ENCODE measurements around the gene GDF10.

Gene GDF10

DNA sequence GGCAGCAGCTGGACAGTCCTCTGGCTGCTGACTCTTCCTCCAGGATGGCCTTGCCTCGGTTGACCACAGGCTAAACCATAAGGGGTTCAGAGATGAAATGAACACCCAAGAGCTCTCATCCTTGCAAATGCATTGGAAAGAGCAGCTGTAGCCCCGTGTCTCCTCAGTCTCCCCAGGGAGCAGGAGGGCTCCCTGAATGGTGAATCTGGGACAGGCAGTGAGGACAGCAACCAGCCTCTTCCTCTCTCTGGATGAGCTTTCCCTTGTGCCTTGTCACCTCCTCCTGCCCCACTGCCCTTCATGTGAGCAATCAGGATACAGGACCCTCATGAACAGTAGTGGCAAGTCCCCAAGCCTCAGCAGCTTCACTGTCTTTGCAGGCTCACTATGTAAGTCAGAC lies 23.9 kb upstream of the GDF10 start:
- FAIRE-seq: no peak

DNA sequence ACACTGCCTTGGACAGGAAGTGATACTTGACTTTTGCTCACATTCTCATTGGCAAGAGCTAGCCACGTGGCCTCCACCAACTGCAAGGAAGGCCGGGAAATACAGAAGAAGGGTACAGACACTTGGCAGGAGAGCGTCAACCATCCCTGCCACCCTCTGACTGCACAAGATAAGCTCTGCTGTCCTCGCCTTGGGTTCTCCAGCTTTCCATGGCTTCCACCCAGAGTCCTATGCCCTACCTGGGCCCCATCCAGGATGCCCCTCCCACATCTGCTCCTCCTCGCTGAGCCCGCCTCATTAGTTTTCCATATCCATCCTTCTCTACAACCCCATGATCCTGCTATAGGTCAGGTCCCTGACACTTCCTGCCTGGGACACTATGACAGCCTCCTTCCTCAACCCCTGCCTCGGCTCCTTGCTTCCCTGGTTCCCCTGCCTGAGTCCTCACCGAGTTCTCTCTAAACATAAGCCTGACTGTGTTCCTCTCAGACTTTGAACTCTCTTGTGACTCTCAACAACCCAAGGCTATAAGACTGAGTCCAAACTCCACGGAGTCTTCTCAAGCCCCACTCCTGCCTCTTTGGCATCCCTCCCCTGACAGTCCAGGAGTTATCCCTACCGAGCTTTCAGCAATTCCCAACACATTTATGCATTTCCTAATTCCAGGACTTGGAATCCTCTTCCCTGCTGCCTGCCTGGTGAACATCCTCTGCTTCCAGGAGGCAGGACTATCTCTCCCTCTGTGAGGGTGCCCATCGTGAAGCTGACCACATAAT lies 23.2 kb upstream of the GDF10 start:
- FAIRE-seq: no peak

DNA sequence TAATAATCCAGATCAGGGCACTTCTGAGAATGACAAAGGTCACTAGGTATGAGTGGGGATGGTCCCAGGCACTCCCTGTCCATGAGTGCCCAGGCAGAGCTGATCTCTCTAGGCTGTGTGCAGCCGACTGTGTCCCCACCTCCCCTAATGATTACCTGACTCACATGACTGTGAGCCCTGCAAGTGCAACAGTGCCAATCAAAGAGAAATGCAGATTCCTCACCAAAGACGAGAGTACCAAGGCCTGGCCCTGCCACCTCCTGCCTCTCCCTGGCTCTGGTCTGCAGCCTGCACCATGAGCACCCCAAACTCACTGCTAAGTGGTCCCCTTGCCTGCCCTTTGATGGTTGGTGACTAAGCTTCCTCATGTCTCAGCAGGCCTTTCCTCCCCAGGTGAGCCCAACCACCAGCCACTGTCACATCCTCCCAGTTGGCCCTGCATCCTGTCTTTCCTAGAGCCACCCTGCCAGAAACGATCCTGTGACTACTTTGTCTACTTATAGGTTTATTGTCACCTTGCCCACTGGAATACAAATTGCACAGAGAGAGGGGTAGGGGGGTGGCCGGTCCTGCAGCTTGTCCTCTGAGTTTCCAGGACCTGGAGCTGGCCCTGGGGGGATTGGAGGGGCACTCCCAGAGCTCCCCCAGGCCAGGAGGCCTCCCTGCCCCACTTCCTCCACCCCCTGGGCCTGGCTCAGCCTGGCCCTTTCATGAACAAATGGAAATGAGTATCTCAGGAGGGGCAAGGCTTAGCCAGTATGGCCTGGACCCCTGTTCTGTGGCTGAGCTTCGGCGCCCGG lies 22.4 kb upstream of the GDF10 start:
- FAIRE-seq: no peak

DNA sequence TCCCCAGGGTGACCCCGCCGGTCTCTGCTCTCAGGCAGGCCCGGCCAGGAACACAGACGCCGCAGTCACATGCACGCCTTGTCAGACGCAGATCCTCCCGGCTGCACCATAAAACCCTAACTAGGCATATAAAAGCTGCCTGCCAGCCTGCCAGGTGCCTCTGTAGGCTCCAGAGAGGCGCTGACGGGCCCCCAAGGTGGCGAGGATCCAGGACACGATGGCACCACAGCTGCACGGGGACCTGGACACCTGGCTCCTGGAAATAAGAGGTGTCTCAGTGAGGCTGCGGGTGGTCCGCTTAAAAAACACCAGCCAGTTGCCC lies 21.9 kb upstream of the GDF10 start:
- no peak for FAIRE-seq

DNA sequence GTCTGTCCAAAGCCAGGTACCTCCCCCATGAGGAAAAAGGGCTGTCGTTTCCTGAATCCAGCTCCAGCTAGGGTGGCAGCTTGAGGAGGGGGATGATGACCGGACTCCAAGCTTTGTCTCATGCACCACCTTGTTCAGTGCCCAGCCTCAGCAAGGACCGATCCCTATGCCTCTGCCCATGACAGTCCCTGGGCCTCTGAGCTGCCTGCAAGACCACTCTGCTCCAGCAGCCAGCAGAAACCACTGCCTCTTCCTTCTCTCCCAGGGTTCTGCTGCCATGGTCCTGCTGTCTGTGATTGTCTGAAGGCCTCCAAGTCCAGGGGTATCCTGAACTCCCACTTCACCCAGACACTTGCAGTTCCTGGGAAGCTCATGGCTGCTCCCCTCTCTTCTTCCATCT lies 21.3 kb upstream of the GDF10 start:
- no peak for FAIRE-seq

DNA sequence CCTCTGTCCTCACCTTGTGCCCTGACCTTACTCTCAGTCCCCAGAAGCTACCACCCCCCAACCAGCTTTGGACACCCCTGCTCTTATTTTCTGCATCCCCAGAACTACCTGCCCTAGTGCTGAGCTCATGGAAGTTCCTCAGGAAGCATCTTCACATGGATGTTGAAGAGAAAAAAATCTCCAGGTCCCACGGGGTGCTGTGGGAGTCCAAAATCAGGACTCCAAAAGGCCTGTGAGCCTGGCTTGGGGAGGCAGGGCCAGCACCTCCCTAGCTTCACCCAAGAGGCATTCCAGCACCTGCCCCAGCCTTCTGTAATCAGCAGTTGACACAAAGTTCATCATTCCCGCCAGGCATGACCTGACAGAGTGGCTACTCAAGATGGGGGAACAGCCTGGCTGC lies 20.7 kb upstream of the GDF10 start:
- FAIRE-seq: no peak

DNA sequence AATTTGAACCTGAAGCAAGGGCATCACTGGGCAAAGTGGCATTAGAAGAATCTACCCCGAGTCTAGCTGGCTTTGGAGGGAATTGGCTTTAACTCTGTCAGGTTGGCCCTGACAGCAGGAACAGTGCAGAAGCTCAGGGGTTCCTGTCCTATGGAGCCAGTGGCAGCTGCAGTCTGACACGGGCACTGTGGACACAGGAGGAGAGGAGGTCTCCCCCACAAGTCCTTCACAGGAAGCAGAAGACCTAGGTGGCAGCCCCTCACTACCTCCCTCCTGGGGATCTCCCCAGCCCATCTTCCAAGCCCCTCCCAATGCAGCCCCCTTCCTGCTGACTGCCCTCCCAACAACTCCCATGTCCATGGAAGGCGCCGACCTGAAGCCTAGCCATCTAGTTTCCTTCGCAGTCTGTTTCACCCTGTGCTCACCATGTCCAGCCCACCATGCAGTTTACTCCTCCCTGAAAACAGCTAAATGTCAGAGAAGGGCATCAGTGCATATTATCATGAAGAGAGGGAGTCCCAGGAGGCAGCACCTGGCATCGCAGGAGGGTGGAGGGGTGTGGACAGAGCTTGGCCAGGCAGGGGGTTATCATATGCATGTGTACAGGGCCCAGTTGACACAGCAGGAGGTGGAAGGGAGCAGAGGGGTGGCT lies 17.9 kb upstream of the GDF10 start:
- FAIRE-seq: no peak

DNA sequence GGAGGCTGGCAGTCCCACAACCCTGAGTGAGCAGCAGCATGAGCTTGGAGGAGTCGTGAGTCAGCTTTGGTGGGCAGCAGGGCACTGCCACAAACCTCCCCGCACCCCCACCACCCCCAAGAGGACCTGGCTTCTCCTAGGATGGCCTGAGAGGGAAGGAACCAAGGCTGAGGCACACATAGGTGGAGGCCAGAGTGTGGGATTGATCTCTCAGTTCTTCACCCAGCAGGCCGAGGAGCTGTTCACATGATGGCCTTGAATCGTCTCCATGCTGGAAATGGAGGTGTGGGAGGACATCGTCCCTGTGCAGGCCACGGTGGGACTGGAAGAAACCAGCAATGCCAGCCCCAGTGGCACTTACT lies 17.4 kb upstream of the GDF10 start:
- FAIRE-seq: no peak

DNA sequence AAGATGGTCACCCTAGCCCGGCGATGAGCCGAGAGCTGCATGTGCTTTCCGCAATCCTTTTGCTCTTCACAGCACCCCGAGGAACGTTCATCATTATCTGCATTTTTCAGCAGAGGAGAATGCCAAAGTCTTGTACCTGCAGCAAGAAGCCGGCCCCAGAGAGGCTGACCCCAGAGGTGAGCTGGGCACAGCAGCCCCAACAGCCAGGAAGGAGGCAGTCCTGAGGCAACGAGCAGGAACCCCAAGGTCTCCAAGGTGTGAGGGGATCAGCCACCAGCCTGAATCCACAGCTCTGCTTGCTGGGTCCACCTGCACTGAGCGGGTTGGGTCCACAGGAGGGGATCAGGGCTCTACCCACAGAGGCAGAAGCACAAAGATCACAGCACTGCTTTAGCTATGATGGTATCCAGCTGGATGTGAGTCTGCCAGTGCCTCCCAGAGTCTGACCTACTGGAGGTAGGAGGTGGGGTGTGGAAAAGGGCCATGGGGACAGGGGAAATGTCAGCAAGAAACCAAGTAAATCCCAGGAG lies 16.8 kb upstream of the GDF10 start:
- FAIRE-seq: no peak

DNA sequence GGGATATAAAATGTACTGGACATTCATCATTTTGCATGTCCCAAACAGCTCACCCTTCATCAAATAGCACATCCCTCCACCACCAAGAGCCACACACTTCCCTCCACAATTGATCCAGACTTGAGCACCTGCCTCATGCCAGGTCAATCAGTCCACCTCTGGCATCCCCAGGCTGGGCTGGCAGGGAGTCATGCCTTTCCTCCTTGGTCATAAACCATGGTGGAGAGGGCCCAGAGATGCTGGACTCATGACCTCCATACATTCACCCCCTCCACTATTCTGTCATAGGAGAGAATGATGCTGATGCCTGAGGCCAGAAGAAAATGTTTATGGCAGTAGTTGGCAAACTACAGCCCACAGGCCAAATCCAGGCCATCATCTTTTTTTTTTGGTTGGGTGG lies 16.1 kb upstream of the GDF10 start:
- no peak for FAIRE-seq

DNA sequence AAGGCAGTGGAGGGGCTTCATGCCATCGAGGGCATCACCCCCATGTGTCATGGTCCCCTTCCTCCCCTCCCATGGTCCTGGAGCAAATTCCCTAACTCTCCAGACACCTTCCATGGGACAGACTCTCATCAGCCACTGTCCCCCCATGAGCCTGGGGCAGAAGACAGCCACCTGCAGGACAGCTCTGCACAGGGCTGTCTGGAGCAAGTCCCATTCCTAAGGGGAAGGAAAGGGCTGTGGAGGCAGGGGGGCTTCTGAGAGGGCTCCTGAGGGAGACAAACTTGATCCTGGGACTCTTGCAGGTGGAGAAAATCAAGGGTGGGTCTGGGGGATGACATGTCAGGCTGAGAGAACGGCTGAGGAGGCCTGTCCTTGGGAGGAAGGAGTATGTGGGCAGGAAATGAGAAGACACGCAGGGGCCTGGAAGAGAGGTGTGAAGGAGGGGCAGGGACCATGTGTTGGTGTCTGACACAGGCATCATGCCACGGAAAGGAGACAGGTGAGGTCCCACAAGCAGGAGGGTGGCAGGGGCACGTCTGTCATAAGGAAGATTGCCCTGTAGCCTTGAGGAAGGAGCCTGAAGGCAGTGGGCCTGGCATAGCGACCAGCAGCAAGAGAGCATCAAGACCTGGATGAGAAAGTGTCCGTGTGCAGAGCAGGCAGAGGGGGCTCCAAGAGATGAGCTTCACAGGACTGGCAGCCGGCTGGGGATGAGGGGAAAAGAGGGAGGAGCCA lies 14.4 kb upstream of the GDF10 start:
- FAIRE-seq: no peak

DNA sequence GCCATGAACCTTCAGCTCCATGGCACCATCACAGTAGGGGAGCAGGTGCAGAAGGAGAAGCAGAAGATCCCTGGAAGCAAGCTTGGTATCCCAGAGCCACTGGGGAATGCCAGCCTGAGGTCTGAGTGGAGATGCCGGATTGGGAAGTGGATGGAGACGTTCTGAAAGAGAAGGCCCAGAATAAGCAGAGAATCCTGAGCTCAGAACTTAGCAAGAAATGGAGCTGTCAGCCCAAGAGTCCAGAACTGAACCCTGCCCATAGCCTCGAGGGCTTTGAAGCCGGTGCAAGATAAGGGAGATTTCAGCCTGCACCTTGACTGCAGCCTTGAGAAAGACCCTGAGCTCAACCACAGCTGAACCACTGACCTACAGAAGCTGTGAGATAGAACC lies 13.9 kb upstream of the GDF10 start:
- FAIRE-seq: no peak

DNA sequence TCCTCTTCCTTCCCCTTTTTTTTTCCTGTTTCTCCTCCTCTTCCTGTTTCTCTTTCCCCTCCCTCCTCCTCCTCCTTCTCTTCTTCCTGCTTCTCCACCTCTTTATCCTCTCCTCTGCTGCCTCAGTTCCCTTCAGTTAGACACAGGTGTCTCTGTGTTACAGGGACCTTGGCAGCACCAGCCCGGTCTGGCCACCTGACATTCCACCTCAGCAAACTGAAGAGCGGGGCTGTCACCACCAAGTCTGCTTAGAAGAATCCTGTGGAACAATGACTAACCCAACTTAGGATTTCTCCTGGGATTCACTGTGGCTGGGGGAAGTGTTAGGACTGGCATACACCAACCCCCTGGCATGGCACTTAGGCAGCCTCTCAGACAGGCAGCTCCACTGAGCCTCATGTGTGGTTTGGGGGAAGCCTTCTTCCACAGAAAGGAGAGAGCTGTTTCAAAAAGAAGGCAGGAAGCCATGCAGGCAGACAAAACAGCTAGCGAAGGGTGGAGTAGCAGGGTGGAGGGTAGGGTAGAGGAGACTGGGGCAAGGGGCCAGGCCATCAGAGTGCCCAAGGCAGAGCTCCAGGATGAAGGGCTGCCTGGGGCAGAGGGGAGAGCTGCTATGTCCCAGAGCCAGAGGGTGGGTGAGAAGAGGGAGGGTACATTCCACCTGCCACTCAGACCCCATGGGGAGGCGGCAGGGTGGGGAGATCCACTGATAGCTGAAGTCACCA lies 13.2 kb upstream of the GDF10 start:
- FAIRE-seq: no peak

DNA sequence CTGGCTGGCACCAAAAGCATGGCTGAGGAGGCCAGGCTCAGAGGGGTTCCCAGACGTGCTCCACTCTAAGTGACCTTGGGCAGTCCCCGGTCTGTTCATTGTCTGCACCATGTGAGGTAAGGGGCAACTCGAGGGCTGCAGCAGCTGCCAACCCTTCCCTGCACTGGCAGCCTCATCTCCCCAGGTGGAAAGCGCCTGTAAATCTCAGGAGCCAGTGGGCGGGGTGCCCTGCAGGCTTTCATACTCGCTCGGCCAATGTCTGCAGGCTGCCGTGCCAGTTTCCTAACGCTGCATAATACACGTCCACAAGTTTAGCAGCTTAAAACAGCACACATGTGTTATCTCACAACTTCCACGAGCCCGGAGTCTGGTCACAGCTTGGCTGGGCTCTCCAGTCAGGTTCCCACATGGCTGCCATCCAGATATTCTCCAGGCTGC lies 12.6 kb upstream of the GDF10 start:
- no peak for FAIRE-seq

DNA sequence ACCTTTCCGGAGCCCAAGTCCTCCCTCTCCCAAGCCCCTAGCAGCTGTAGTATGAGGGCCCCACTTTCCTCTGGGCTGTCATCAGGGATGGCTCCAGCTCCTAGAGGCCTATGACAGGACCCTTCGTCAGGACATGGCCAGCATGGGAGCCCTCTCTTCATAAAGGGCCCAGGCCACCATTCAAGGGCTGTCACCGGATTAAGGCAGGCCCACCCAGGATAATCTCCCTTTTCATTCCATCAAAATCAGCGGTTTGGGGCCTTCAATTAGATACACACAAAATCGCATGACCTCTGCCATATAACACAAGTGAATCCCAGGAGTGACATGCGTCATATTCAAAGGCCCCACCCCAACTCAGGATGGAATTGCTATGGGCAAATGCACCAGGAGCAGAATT lies 12.2 kb upstream of the GDF10 start:
- FAIRE-seq: no peak

DNA sequence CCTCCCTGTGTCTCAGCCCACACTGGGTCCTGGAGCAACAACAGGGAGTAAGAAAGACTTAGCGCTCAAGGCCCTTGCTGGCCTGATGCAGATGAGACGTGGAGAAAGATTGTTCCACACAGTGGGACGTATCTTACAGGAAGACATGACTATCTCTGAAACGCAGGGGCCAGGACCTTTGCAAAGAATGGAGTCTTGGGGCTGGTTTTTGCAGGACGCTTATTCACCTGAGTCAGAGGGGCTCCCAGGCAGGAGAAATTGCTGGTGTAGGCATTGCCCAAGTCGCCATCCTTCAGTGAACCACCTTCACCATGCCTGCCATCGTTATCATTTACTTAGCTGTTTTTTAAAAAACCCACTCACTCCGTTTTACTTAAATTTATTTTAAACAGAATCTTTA lies 11.8 kb upstream of the GDF10 start:
- FAIRE-seq: no peak

DNA sequence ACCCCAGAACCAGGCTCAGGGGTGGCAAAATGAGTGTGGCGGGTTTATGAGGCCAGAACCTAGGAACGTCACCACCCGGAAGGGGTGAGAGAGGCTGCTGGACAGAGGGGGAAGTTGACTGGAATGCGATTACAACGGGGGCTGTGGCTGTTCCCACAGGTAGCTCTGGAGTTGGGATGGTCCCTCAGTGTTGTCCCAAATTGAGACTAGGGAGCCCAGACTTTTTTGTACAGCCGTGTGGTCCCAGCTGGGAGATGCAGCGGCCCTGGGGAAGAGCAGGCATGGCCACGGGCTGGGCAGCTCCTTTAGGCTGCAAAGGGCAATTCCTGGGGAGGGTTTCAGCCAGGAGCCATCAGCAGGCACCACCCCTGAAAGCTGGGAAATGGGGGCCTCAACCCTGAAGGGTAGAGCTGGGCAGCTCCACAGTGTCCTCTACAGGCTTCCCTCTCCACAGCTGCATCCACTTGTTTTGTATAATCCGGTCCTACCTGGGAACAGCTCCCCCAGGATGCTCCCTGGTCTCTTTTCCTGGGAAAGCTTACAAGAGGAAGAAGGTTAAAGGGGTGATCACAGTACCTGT lies 11.0 kb upstream of the GDF10 start:
- no peak for FAIRE-seq

DNA sequence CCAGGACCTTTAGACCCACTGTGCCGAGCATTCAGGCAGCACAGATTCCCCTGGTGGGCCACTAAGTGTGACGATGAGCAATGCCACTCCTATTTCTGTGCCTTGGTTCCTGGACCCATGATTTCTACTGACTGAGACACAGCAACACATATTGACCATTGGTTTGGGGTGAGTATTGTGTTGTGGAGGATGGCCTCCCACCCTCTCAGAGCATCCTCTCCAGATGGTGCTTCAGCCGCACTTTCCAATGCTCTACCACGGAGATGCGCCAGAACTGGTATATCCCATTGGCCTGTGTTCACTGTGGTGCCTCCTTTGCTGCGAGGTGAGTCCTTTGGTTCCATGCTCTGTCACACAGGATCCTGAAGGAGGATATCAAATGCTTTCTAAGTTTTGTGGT lies 10.1 kb upstream of the GDF10 start:
- FAIRE-seq: no peak

DNA sequence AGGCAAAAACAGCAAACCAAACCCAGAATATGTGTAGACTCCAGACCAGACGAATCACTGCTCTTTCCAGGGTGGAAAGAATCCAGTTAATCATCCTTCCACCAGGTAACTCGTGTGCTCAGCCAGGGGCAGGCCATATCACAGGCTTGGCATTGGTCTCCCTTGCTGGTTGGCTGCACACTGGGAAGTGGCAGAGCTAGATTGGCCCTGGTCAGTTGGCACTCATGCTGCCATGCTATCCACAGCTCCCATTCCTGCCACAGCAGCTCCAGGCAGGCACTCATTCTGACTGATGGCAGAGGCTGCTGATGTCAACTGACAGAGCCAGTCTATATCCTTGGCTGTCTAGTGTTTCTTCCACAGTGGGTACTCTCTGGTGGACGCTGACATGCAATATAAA lies 9.7 kb upstream of the GDF10 start:
- FAIRE-seq: no peak

DNA sequence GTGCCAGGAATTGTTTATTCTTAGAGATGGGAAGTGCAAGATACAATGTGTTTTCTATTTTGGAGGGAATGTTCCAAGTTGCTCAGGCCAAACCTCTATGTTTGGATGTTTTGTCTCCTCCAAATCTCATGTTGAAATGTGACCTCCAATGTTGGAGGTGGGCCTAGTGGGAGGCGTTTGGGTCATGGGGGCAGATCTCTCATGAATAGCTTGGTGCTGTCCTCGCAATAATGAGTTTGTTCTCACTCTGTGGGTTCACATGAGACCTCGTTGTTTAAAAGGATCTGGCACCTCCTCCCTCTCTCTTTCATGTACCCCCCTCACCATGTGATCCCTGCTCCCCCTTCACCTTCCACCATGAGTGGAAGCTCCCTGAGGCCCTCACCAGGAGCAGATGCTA lies 8.3 kb upstream of the GDF10 start:
- no peak for FAIRE-seq

DNA sequence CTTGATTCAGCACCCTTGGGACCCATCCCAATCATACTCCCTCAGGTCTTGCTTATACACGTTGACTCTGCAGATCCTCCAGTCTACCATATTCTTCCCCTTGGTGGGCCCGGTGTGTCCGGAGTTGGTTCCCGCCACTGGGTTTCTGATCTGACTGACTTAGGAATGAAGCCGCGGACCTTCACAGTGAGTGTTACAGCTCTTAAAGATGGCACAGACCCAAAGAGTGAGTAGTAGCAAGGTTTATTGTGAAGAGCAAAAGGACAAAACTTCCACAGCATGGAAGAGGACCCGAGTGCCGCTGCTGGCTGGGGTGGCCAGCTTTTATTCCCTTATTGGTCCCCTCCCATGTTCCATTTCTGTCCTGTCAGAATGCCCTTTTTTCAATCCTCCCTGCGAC lies 5.9 kb upstream of the GDF10 start:
- FAIRE-seq: no peak

DNA sequence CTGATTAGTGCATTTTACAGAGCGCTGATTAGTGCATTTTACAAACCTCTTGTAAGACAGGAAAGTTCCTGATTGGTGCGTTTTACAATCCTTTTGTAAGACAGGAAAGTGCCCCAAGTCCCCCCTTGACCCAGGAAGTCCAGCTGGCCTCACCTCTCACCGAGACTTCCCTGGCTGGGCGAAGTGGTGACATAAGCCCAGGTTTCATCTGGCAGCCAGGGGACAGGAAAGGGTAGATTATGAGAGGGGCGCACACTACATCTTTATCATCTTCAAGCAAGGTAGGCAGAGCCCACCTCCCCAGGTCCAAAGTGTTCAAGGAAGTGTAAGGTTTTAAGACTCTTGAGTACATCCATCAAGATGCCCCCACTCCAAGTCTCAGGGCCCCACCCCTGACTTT lies 5.5 kb upstream of the GDF10 start:
- FAIRE-seq: no peak

All from TTC549 (cell line).